MG63 (cell line): ENCODE measurements around the gene APOM. TPM values are rescaled to one million over a fixed set of nuclear protein-coding genes. Genes with fewer than 3 reads are reported as not detected.

Source experiments
- DNase-seq: peaks from one replicate; pipeline ENCODE4 v3.0.0-alpha.2; 2020
- H3K27me3 ChIP-seq: fragments of 250-450 bp; sonication (Bioruptor Pico); 2 replicates; pipeline ENCODE4 v1.5.1; 2020; ENCODE audit warnings: mild to moderate bottlenecking, moderate library complexity
- H3K36me3 ChIP-seq: fragments of 250-450 bp; sonication (Bioruptor Pico); 2 replicates; pipeline ENCODE4 v1.5.1; 2020; ENCODE audit warnings: mild to moderate bottlenecking, moderate library complexity
- H3K4me3 ChIP-seq: fragments of 250-450 bp; sonication (Bioruptor Pico); 2 replicates; pipeline ENCODE4 v1.5.1; 2020; ENCODE audit warnings: mild to moderate bottlenecking, moderate library complexity
- H3K9me3 ChIP-seq: fragments of 250-450 bp; sonication (Bioruptor Pico); 2 replicates; pipeline ENCODE4 v1.5.1; 2020; ENCODE audit warnings: mild to moderate bottlenecking, moderate library complexity
- total RNA-seq: library from RNA; depleted of rRNA; stranded (reverse); fragments of >200 nt; shearing (Covaris generic); gene quantifications from 2 replicates; pipeline ENCODE4 v1.2.3, GENCODE V29; 2014; ENCODE audit warnings: low replicate concordance; rRNA removed

The APOM gene
- total RNA-seq, 1 experiment from 2014 or later: 0.56 TPM

DNA sequence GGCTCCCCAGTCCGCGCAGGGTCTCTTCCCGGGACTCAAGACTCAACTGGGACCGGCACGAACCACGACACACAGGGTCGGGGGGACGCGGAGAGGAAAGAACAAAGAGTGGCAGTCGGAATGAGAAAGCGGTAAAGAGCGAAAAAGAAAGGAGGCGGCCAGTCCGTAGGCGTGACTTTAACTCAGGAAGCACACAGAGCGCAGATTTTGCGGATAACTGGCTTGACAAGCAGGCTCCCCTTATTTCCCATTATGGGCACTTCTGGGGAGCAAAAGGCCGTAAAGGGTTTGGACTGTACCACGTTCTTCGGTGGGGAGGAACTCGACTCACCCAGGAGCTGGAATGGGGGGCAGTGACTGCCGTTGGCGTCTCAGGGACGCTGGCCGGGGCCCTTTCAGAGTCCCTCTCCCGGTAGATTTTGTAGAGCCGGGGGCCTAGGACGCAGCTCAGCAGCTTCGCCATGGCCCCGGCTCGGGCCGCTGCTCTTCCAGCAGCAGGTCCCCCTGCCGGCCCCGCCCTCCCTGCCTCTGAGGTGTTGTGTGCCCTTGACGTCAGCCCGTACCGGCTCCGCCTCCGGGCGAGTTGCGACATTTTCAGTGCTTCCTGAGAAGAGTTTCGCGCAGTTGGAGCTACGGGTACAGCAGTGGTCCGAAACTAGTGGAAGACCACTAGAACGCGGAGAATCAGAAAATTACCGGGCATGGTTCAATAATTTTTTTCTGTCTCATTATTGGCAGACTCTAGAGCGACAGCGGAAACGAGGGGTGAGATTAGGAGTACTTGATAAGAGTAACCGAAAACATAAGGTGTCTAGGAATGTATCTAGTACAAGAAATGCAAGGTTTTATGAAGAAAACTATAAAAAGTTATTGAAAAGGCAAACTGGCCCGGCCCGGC is 47.4 kb downstream of the APOM start, which contains the start of gene ABHD16A:
Gene ABHD16A, minus strand, starts transcription at position 506 of the 898 bp plus-strand sequence. Its CDS starts 43 bp downstream, at position 463.
- Histone ChIP-seq H3K4me3 (peak within 1 kb of the TSS; percentile 91), H3K36me3 (no peaks in the 10 kb centered on the region), H3K9me3 (no peaks in the 10 kb centered on the region), H3K27me3 (no peaks in the 10 kb centered on the region)
- peak; percentile 96 for DNase-seq

- no peak overlapping the region for H3K4me3 ChIP-seq
- DNase-seq: no peak
- no peaks in the 10 kb centered on the region for H3K9me3 ChIP-seq
- no peaks in the 10 kb centered on the region for H3K36me3 ChIP-seq
- H3K27me3 ChIP-seq: no peaks in the 10 kb centered on the region
These were observed 50.2 kb downstream of the APOM start for GRCh38 chr6:31705931-31706330.

DNA sequence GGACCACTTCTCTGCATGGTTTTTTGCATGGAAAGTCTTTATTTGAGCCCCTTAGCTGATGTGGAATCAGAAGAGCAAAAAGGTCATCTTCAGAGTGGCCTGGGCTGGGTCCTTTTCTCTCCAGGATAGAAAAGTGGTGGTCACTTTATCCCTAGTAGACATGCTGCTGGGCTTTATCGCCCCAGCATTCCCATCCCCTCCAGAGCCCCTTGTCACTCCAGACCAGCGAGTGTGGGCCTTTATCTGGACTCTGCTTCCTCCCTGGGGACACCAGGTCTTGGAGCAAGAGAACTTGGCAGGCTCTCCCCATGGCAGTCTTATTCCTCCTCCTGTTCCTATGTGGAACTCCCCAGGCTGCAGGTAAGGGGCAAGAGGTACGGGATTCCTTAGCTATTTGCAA is 50.9 kb downstream of the APOM start, which contains the start of gene LY6G6F:
Gene LY6G6F, plus strand, starts transcription at position 268 of the 400 bp plus-strand sequence. Its CDS starts 41 bp downstream, at position 309.
- Histone ChIP-seq H3K27me3 (no peaks in the 10 kb centered on the region), H3K36me3 (no peaks in the 10 kb centered on the region), H3K9me3 (no peaks in the 10 kb centered on the region), H3K4me3 (no peak within 1 kb of the TSS)
- DNase-seq: no peak

DNA sequence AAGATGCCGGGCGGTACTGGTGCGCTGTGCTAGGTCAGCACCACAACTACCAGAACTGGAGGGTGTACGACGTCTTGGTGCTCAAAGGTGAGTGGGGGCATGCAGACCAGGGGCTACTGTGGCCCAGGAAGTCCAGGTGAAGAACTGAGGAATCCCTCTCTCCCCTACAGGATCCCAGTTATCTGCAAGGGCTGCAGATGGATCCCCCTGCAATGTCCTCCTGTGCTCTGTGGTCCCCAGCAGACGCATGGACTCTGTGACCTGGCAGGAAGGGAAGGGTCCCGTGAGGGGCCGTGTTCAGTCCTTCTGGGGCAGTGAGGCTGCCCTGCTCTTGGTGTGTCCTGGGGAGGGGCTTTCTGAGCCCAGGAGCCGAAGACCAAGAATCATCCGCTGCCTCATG is 52.0 kb downstream of the APOM start:
- H3K27me3 ChIP-seq: no peaks in the 10 kb centered on the region
- no peak overlapping the region for H3K4me3 ChIP-seq
- H3K36me3 ChIP-seq: no peaks in the 10 kb centered on the region
- no peak for DNase-seq
- no peaks in the 10 kb centered on the region for H3K9me3 ChIP-seq

Other genes starting within 250 kb of the APOM start
- gene MICB, start 157.7 kb upstream of the APOM start, total RNA-seq: 13.1 and 17.6 TPM in 2 replicates
- gene MCCD1, start 126.9 kb upstream of the APOM start, total RNA-seq: not detected in 2 replicates
- 389 and 536 TPM in 2 replicates for gene DDX39B, start 113.9 kb upstream of the APOM start, total RNA-seq
- gene ATP6V1G2, start 109.3 kb upstream of the APOM start, total RNA-seq: 2.1 and 3.4 TPM in 2 replicates
- 19.7 and 29.3 TPM in 2 replicates for gene NFKBIL1, start 108.3 kb upstream of the APOM start, total RNA-seq
- gene LTA, start 83.6 kb upstream of the APOM start, total RNA-seq: not detected in 2 replicates
- gene TNF, start 80.3 kb upstream of the APOM start, total RNA-seq: not detected in 2 replicates
- not detected in 2 replicates for gene LTB, start 73.5 kb upstream of the APOM start, total RNA-seq
- not detected in 2 replicates for gene LST1, start 69.6 kb upstream of the APOM start, total RNA-seq
- not detected in 2 replicates for gene NCR3, start 62.9 kb upstream of the APOM start, total RNA-seq
- gene AIF1, start 40.7 kb upstream of the APOM start, total RNA-seq: not detected in 2 replicates
- gene PRRC2A, start 35.2 kb upstream of the APOM start, total RNA-seq: 17.1 and 18.2 TPM in 2 replicates
- gene BAG6, start 3.2 kb upstream of the APOM start, total RNA-seq: 82.2 and 194 TPM in 2 replicates
- 5.9 and 6.5 TPM in 2 replicates for gene C6orf47, start 4.9 kb downstream of the APOM start, total RNA-seq
- 21.4 and 24.2 TPM in 2 replicates for gene GPANK1, start 9.1 kb downstream of the APOM start, total RNA-seq
- gene CSNK2B, start 10.2 kb downstream of the APOM start, total RNA-seq: 88.8 and 99.8 TPM in 2 replicates
- 0.42 and 1.1 TPM in 2 replicates for gene LY6G5B, start 14.1 kb downstream of the APOM start, total RNA-seq
- not detected in 2 replicates for gene LY6G5C, start 25.2 kb downstream of the APOM start, total RNA-seq
- gene ABHD16A, start 47.4 kb downstream of the APOM start, total RNA-seq: 19.4 and 43.4 TPM in 2 replicates
- gene LY6G6F, start 51.0 kb downstream of the APOM start, total RNA-seq: not detected in 2 replicates
- gene LY6G6D, start 59.5 kb downstream of the APOM start, total RNA-seq: not detected in 2 replicates
- gene LY6G6C, start 65.9 kb downstream of the APOM start, total RNA-seq: not detected in 2 replicates
- gene MPIG6B, start 67.5 kb downstream of the APOM start, total RNA-seq: not detected in 2 replicates
- gene DDAH2, start 73.4 kb downstream of the APOM start, total RNA-seq: 24.6 and 31.9 TPM in 2 replicates
- 571 and 764 TPM in 2 replicates for gene CLIC1, start 80.6 kb downstream of the APOM start, total RNA-seq
- gene MSH5, start 84.1 kb downstream of the APOM start, total RNA-seq: 3.1 and 6.3 TPM in 2 replicates
- 2.5 TPM in 1 of 2 replicates, not detected in the other for gene SAPCD1, start 106.8 kb downstream of the APOM start, total RNA-seq
- gene VWA7, start 121.4 kb downstream of the APOM start, total RNA-seq: 0.13 and 0.84 TPM in 2 replicates
- 58.8 and 107 TPM in 2 replicates for gene VARS1, start 139.9 kb downstream of the APOM start, total RNA-seq
- gene LSM2, start 151.1 kb downstream of the APOM start, total RNA-seq: 57.0 and 58.4 TPM in 2 replicates
- gene HSPA1L, start 159.4 kb downstream of the APOM start, total RNA-seq: 0.33 and 0.39 TPM in 2 replicates
- gene HSPA1A, start 159.6 kb downstream of the APOM start, total RNA-seq: 32.5 and 71.8 TPM in 2 replicates
- 48.7 and 72.1 TPM in 2 replicates for gene HSPA1B, start 171.8 kb downstream of the APOM start, total RNA-seq
- gene NEU1, start 206.9 kb downstream of the APOM start, total RNA-seq: 11.7 and 14.6 TPM in 2 replicates
- gene SLC44A4, start 223.1 kb downstream of the APOM start, total RNA-seq: not detected in 2 replicates
- 30.4 and 38.9 TPM in 2 replicates for gene EHMT2, start 241.8 kb downstream of the APOM start, total RNA-seq
- gene ZBTB12, start 246.2 kb downstream of the APOM start, total RNA-seq: 0.67 and 9.3 TPM in 2 replicates